HG03064 (cell line): ENCODE data around the gene TLCD3A.
"Not testable (repeated sequence)": the region's sequence is repeated elsewhere in the genome, so short reads cannot be mapped to it uniquely, and the experiment has no call there.

Experiments used
- ATAC-seq: cut with Tn5 transposase; IDR thresholded peaks from one replicate; pipeline ENCODE4 v1.9.1; 2021; ENCODE audit warnings: low read depth; ENCODE audit not compliant: unreplicated experiment

The TLCD3A gene

GRCh38 chr17:732067-732901, at the start of gene TLCD3A:
Gene TLCD3A, plus strand, starts transcription at chr17:732596. Its CDS starts 52 bp downstream, at chr17:732648.
- ATAC-seq = peak; percentile 66

GRCh38 chr17:683040-683439, 49.4 kb upstream of the TLCD3A start:
- no peak for ATAC-seq

- ATAC-seq = no peak
These were observed 48.7 kb upstream of the TLCD3A start for GRCh38 chr17:683499-684254.

- ATAC-seq = no peak
These were observed 47.4 kb upstream of the TLCD3A start for GRCh38 chr17:685006-685405.

- ATAC-seq = no peak
These were observed 44.1 kb upstream of the TLCD3A start for GRCh38 chr17:688100-688989.

- no peak for ATAC-seq
These were observed 42.7 kb upstream of the TLCD3A start for GRCh38 chr17:689556-690275.

GRCh38 chr17:690361-690760, 42.0 kb upstream of the TLCD3A start:
- ATAC-seq = no peak

- ATAC-seq = no peak
These were observed 41.0 kb upstream of the TLCD3A start for GRCh38 chr17:691423-691822.

GRCh38 chr17:692116-692515, 40.3 kb upstream of the TLCD3A start:
- no peak for ATAC-seq

- no peak for ATAC-seq
These were observed 38.4 kb upstream of the TLCD3A start for GRCh38 chr17:693791-694638.

- no peak for ATAC-seq
These were observed 36.0 kb upstream of the TLCD3A start for GRCh38 chr17:696369-696768.

- no peak for ATAC-seq
These were observed 34.7 kb upstream of the TLCD3A start for GRCh38 chr17:697682-698081.

- ATAC-seq = not testable (repeated sequence)
These were observed 34.3 kb upstream of the TLCD3A start for GRCh38 chr17:698096-698495.

- no peak for ATAC-seq
These were observed 33.1 kb upstream of the TLCD3A start for GRCh38 chr17:699345-699744.

- no peak for ATAC-seq
These were observed 31.8 kb upstream of the TLCD3A start for GRCh38 chr17:700504-701094.

GRCh38 chr17:703081-703875, 29.1 kb upstream of the TLCD3A start:
- no peak for ATAC-seq

- no peak for ATAC-seq
These were observed 28.1 kb upstream of the TLCD3A start for GRCh38 chr17:704111-704864.
